ENCODE results near the gene RNF112. TPM values are rescaled to one million over a fixed set of nuclear protein-coding genes. Genes with fewer than 3 reads are reported as not detected.

Gene RNF112
- total and polyA plus RNA-seq, 2 of the 13 experiments (the other 11 are each of a cell fraction or from before 2014, with no cell fraction given): 0.05 TPM; not detected in 1

DNA sequence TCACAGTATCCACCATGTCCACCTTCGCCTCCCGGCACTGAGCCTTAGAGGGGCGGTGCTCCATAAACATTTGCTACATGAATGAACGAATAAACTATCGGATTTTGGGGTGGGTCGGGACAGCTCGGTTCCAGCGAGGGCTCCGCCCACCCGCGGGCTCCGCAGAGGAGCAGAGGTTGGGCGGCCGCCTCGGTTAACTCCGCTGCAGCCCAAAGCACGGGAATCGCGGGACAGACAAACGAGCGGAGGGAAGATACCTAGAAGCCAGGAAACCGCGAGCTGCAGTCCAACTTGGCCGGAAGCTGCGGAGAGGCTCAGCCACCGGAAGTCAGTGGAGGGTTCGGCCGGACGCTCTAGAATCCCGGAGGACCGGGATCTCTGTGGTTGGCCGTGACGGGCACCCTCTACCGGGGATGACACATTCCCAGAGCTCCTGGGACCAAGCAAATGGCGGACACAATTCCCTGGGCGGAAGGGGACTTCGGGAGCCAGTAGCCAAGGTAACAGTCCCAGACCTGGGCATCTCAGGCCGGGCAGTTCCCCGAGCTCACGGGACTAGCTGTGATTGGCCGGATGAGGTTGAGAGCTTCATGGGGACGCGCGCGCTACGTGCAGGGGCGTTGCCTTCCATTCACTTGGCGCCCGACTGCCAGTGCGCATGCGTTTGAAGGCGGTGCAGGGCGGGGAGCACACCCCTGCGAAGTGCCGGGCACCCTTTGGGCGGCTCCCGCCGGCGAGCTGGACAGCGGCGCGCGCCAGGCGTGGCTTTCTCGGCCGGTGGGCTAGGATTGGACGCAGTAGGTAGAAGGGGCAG lies 33.2 kb upstream of the RNF112 start:
- H4K20me1 ChIP-seq (ENCODE audit: insufficient read depth, low read length): no peaks in the 10 kb centered on the region
- H3K27ac ChIP-seq (ENCODE audit: extremely low read length, insufficient read depth, low read length): peak overlapping the region; percentile 93
- ChIA-PET POLR2A (interaction anchor here (0.9 to 3.1 kb wide), 18 partner anchors 9 to 274 kb away, joined by 3 to 51 read pairs (median 6); partner anchors contain the start of genes ALDH3A2, B9D1 and MFAP4), CTCF (ENCODE audit: low intra/inter-chr PET ratio, low total read pairs) (interaction anchor here (1.6 kb wide), 1 partner anchor 15 kb away, joined by 3 read pairs; the partner anchor contains the start of gene B9D1)
- ATAC-seq (peak; percentile 95), FAIRE-seq (peak; percentile 95), DNase-seq (ENCODE audit: low spot score) (peak; percentile 98)
- H3K4me2 ChIP-seq (ENCODE audit: low read depth, low read length): peak overlapping the region; percentile 90
- intact Hi-C loops (cut with micrococcal nuclease; ENCODE audit: unreplicated experiment) (loop anchor here (1.0 kb wide), 1 partner anchor 13 kb away; no protein-coding TSS in a partner anchor), in situ Hi-C loops (cut with HindIII; ENCODE audit: extremely low pct_ligation_motif_present, low pct_unique_long_range_greater_than_20kb) (no loop called here)
- peaks cover 0 to 2% of the 10 kb centered on the region in 2 experiments; a peak in 1 of 5 replicates for H3K27me3 ChIP-seq (ENCODE audit: control insufficient read depth in 1 of 2, insufficient read depth in 2 of 2, low read length in 2 of 2)
- H2AFZ ChIP-seq (ENCODE audit: low read length): peak overlapping the region; percentile 48
- H3K4me1 ChIP-seq (ENCODE audit: insufficient read depth, low read length): peaks cover 33% of the 10 kb centered on the region
- H3K9ac ChIP-seq (ENCODE audit: insufficient read depth, low read depth, low read length): peak overlapping the region; percentile 84
- H3K9me3 ChIP-seq (ENCODE audit: low read length): no peaks in the 10 kb centered on the region
- H3K4me3 ChIP-seq (replicated peaks in 1 of 3; ENCODE audit: insufficient read depth in 1 of 3, low read depth in 2 of 3, low read length in 3 of 3): peak overlapping the region; percentile 82 to 96 (median 87)
- peaks cover 7 to 26% of the 10 kb centered on the region in 2 experiments for H3K36me3 ChIP-seq (replicated peaks in 1 of 2; ENCODE audit: control insufficient read depth in 1 of 2, insufficient read depth in 2 of 2, low read length in 2 of 2)
- H3K79me2 ChIP-seq (ENCODE audit: insufficient read depth, low read length): peaks cover 12% of the 10 kb centered on the region
- 1% methylated on average over 23 of the region's 67 CpGs for WGBS (ENCODE audit: low lambda C conversion rate)
- BruUV-seq (replicated peaks): no TSS peak
- TF ChIP-seq ERF (CRISPR knock-in tag; IDR thresholded peaks at IDR 0.05): peak; percentile 71
- TF ChIP-seq ZNF256 (CRISPR knock-in tag; conservative IDR thresholded peaks at IDR 0.05): no peak
- TF ChIP-seq MYNN (CRISPR knock-in tag; IDR thresholded peaks at IDR 0.05; ENCODE audit: low read depth): no peak
- TF ChIP-seq ZNF205 (CRISPR knock-in tag; IDR thresholded peaks at IDR 0.05): no peak
- TF ChIP-seq ZNF567 (CRISPR knock-in tag; IDR thresholded peaks at IDR 0.05; ENCODE audit: borderline replicate concordance): peak; percentile 70; the same call in 1 of the 2 replicates
- peak; percentile 78; the same call in 1 of the 2 replicates for TF ChIP-seq ZBTB42 (CRISPR knock-in tag; IDR thresholded peaks at IDR 0.05)
- TF ChIP-seq ZSCAN29 (CRISPR knock-in tag; conservative IDR thresholded peaks at IDR 0.05): no peak
- TF ChIP-seq, protein P1, sequence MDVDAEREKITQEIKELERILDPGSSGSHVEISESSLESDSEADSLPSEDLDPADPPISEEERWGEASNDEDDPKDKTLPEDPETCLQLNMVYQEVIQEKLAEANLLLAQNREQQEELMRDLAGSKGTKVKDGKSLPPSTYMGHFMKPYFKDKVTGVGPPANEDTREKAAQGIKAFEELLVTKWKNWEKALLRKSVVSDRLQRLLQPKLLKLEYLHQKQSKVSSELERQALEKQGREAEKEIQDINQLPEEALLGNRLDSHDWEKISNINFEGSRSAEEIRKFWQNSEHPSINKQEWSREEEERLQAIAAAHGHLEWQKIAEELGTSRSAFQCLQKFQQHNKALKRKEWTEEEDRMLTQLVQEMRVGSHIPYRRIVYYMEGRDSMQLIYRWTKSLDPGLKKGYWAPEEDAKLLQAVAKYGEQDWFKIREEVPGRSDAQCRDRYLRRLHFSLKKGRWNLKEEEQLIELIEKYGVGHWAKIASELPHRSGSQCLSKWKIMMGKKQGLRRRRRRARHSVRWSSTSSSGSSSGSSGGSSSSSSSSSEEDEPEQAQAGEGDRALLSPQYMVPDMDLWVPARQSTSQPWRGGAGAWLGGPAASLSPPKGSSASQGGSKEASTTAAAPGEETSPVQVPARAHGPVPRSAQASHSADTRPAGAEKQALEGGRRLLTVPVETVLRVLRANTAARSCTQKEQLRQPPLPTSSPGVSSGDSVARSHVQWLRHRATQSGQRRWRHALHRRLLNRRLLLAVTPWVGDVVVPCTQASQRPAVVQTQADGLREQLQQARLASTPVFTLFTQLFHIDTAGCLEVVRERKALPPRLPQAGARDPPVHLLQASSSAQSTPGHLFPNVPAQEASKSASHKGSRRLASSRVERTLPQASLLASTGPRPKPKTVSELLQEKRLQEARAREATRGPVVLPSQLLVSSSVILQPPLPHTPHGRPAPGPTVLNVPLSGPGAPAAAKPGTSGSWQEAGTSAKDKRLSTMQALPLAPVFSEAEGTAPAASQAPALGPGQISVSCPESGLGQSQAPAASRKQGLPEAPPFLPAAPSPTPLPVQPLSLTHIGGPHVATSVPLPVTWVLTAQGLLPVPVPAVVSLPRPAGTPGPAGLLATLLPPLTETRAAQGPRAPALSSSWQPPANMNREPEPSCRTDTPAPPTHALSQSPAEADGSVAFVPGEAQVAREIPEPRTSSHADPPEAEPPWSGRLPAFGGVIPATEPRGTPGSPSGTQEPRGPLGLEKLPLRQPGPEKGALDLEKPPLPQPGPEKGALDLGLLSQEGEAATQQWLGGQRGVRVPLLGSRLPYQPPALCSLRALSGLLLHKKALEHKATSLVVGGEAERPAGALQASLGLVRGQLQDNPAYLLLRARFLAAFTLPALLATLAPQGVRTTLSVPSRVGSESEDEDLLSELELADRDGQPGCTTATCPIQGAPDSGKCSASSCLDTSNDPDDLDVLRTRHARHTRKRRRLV (CRISPR knock-in tag; IDR thresholded peaks at IDR 0.05): peak; percentile 56
- TF ChIP-seq ZNF670 (CRISPR knock-in tag; IDR thresholded peaks at IDR 0.05; ENCODE audit: borderline replicate concordance): 0 out of 2 replicates have a peak, but pooled peaks have one; percentile 46
- no peak for TF ChIP-seq HNRNPL (IDR thresholded peaks at IDR 0.05; ENCODE audit: low read depth, low read length)
- no peak for TF ChIP-seq SCMH1 (CRISPR knock-in tag; IDR thresholded peaks at IDR 0.05; ENCODE audit: borderline replicate concordance)
- no peak for TF ChIP-seq EEA1 (CRISPR knock-in tag; IDR thresholded peaks at IDR 0.05; ENCODE audit: borderline replicate concordance)
- TF ChIP-seq, protein P2, sequence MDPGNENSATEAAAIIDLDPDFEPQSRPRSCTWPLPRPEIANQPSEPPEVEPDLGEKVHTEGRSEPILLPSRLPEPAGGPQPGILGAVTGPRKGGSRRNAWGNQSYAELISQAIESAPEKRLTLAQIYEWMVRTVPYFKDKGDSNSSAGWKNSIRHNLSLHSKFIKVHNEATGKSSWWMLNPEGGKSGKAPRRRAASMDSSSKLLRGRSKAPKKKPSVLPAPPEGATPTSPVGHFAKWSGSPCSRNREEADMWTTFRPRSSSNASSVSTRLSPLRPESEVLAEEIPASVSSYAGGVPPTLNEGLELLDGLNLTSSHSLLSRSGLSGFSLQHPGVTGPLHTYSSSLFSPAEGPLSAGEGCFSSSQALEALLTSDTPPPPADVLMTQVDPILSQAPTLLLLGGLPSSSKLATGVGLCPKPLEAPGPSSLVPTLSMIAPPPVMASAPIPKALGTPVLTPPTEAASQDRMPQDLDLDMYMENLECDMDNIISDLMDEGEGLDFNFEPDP (CRISPR knock-in tag; conservative IDR thresholded peaks at IDR 0.05): no peak
- no peak; the same call in 1 of the 2 replicates for TF ChIP-seq BRD4 (CRISPR knock-in tag; IDR thresholded peaks at IDR 0.05)
- peak; percentile 92 for TF ChIP-seq ZNF350 (CRISPR knock-in tag; IDR thresholded peaks at IDR 0.05; ENCODE audit: borderline replicate concordance, low read depth)

Measured in HepG2 (cell line).